Measurements from ENCODE around the gene TNNI3.
"Not testable (repeated sequence)": the region's sequence is repeated elsewhere in the genome, so short reads cannot be mapped to it uniquely, and the experiment has no call there.

TNNI3 gene

DNA sequence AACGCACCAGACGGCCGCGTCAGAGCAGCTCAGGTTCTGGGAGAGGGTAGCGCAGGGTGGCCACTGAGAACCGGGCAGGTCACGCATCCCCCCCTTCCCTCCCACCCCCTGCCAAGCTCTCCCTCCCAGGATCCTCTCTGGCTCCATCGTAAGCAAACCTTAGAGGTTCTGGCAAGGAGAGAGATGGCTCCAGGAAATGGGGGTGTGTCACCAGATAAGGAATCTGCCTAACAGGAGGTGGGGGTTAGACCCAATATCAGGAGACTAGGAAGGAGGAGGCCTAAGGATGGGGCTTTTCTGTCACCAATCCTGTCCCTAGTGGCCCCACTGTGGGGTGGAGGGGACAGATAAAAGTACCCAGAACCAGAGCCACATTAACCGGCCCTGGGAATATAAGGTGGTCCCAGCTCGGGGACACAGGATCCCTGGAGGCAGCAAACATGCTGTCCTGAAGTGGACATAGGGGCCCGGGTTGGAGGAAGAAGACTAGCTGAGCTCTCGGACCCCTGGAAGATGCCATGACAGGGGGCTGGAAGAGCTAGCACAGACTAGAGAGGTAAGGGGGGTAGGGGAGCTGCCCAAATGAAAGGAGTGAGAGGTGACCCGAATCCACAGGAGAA is 42.0 kb downstream of the TNNI3 start:
- DNase-seq (ENCODE audit: extremely low read depth in 1 of 2, low read depth in 1 of 2) = no peak

DNA sequence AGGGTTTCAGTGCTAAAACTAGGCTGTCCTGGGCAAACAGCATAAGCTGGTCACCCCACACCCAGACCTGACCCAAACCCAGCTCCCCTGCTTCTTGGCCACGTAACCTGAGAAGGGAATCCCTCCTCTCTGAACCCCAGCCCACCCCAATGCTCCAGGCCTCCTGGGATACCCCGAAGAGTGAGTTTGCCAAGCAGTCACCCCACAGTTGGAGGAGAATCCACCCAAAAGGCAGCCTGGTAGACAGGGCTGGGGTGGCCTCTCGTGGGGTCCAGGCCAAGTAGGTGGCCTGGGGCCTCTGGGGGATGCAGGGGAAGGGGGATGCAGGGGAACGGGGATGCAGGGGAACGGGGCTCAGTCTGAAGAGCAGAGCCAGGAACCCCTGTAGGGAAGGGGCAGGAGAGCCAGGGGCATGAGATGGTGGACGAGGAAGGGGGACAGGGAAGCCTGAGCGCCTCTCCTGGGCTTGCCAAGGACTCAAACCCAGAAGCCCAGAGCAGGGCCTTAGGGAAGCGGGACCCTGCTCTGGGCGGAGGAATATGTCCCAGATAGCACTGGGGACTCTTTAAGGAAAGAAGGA is 42.9 kb downstream of the TNNI3 start:
- no peak for DNase-seq (ENCODE audit: extremely low read depth in 1 of 2, low read depth in 1 of 2)

DNA sequence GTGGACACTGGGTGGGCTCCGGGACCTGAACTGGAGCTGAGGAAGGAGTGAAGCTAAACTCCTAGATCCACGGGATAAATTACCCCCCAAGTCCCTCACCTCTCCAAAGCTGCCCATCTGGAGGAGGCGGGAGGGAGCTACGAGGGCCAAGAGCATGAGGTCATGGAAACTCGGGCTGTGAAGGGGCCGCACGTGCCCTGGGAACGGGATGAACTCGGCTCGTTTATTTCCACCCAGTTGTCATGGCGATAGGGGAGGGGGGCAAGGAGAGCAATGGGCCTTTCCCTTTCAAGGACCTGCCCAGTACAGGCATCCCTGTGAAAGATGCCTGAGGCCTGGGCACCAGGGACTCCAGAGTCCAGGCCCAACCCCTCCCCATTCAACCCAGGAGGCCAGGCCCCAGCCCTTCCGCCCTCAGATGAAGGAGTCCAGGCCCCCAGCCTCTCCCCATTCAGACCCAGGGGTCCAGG is 43.9 kb downstream of the TNNI3 start:
- no peak for DNase-seq (ENCODE audit: extremely low read depth in 1 of 2, low read depth in 1 of 2)

DNA sequence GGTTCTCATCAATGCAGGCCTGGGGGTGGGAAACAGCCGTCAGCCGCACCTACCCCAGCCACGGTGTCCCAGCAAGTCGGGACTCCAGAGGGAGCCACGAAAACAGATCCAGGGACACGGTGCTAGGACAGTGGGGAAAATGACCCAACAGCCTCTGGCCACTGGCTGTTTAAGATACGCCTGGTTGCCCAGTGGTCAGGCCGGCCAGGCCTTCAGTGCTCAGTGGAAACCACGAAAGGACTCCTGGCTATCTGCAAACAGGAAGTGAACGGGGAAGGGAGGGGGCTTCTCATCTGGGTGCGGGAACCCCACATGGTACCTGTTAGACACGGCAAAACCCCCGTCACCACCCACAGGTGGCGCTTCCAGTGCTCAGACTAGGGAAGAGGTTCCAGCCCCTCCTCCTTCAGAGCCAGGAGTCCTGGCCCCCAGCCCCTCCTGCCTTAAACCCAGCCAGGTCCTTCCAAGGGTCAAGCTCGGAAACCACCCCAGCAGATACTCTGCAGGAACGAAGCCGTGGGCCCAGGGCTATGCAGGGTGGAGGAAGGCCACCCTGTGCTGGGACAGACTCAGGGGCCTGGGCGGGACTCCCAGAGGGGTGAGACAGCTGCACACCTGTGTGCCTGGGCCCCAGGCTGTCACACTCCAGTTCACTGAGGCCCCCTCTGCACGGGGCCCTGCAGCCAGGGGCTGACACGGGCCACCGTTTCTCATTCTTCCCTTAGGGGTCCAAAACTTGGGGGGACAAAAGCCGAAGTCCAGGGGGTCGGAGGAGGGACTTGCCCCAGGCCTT is 44.6 kb downstream of the TNNI3 start:
- no peak for DNase-seq (ENCODE audit: extremely low read depth in 1 of 2, low read depth in 1 of 2)

DNA sequence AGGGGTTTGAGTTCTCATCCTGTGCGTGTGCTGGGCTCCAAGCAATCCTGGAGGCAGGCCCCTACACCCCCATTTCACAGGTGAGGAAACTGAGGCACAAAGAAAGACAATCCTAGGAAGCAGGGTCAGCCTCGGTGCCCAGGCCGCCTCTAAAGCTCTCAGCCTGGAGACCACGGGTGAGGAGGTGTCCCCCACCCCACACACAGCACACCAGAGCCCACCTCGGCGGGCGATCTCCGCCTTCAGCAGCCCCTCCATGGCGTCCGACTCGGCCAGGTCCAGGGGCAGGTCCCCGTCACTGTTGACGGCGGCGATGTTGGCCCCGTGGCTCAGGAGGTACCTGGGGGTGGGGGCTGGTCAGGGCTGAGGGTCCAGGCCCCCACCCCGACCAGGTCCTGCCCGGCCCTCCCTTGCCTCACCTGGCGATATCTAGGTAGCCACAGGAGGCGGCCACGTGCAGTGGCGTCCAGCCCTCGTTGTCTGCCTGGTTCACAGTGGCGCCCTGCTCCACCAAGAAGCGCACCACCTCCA is 45.2 kb downstream of the TNNI3 start:
- DNase-seq (ENCODE audit: extremely low read depth in 1 of 2, low read depth in 1 of 2) = no peak

DNA sequence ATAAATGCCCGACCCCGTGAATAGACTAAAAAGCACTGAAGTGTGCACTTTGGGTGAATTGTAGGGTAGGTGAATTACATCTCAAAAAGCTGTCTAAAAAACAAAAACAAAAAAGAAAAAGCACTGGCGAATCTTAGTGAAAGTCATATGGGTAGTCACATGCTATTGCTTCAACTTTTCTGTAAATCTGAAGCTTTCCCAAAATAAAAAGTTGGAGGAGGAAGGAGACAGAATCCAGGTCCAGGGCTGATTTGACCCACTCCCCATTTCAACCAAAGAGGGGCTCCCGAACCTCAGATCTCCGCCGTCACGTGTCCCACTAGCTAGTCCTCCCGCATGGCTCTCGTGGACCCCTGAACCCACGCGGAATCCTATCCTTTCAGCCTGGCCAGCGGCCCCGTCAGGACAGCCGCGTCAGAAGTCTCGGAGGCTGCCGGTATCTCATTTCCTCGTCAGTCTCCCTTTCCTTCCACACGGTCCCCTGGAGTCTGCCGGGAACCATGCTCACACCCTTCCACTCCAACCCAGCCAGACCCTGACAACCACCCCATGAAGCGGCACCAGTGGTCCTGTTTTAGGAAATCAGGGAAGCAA is 46.2 kb downstream of the TNNI3 start:
- DNase-seq (ENCODE audit: extremely low read depth in 1 of 2, low read depth in 1 of 2) = no peak

DNA sequence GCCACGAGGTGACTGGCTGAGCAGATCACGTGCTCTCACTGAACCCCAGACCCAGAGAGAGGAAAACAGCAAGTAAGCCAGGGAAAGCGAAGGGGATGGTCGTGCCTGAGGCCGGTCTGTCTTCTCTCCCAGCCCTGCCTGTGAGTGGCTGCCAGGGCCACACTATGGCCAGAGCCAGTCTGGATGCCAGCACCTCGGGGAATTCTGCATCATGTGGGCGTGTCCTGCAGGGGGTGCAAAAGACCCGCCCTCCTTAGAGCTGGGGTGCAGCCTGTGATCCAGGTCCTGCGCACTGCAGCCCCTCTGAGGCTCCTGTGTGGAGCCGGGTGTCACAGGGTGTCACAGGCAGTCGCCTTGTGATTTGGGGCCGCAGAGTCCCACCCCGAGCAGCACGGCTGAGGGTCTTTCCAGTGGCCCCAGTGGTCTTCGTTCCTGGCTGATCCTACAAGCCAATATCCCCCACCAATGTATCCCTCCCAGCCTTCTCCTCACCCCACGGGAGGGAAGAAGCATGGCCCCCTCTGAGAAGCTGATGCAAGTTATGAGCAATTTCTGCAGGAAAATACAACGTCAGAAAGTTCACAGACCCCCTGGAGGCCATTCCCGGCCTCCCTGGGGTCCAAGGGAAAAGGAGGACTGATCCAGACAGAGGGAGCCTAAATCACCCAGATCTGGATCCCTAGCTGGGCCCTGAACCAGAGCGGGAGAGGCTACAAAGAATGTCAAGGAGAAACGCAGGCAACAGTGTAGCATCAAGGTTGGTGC is 47.8 kb downstream of the TNNI3 start:
- no peak for DNase-seq (ENCODE audit: extremely low read depth in 1 of 2, low read depth in 1 of 2)

DNA sequence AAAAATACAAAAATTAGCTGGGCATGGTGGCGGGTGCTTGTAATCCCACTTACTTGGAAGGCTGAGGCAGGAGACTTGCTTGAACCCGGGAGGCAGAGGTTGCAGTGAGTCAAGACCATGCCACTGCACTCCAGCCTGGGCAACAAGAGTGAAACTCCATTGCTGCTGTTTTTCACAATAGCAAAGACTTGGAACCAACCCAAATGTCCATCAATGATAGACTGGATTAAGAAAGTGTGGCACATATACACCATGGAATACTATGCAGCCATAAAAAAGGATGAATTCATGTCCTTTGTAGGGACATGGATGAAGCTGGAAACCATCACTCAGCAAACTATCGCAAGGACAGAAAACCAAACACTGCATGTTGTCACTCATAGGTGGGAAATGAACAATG is 50.3 kb downstream of the TNNI3 start:
- DNase-seq (ENCODE audit: extremely low read depth in 1 of 2, low read depth in 1 of 2) = not testable (repeated sequence)

DNA sequence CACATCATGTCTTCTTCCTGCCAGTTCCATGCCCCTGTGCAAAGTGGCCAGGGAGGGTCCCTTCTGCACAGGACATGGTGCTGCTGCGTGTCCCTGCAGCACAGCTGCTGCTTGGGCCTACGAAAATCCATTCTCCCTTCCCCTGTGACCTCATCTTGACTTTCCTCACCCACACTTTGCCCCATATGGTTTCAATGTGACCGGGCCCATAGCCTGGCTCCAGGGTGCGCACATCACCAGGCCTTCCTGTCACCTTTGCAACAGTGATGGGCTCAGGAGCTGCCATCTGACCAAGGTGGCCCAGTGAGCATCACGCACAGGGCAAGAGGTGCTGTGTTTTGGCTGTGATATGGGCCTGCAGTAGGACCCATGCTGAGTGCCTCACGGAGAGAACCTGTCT is 50.9 kb downstream of the TNNI3 start:
- DNase-seq (ENCODE audit: extremely low read depth in 1 of 2, low read depth in 1 of 2) = no peak

DNA sequence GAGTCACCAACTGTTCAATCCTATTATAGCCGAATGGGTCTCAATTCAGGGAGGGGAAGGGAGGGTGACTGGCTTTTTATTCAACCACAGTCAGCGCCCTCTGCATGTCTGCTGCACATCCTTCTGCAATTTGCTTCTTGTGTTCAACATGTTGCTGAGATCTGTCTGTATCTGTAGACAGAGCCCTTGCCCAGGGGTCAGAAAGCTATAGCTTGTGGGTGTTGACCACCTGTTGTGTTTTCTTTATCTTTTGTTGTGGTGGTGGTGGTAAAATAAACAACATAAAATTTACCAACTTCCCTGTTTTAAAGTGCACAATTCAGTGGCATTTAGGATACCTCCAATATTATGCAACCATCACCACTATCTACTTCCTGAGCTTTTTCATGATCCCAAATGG is 52.3 kb downstream of the TNNI3 start:
- no peak for DNase-seq (ENCODE audit: extremely low read depth in 1 of 2, low read depth in 1 of 2)

DNA sequence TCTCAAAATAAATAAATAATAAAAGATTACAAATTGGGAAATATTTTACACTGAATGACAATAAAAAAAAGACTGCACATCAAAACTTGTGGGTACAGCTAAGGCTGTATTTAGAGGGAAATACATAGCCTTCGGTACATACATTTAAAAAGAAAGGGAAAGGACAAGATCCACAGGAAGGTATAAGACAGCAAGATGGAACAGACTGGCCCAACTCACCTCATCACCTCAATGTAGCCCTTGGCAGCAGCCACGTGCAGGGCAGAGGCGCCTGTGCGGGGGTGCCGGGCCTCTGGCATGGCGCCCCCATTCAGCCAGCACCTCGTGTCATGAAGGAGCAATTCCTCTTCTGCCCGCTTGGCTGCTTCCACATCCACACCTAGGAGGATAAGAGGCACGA is 54.3 kb downstream of the TNNI3 start:
- DNase-seq (ENCODE audit: extremely low read depth in 1 of 2, low read depth in 1 of 2) = no peak

Data from stimulated activated CD8-positive, alpha-beta memory T cell treated with anti-CD3 and anti-CD28 coated beads, Interleukin-7, amount 100 ng/mL, for 48 hours (primary cell).